ENCODE data around the gene CNTN3. TPM values are rescaled to one million over a fixed set of nuclear protein-coding genes. Genes with fewer than 3 reads are reported as not detected.

Gene CNTN3
- total RNA-seq, 1 donor from 2014 or later = 2.2 TPM

DNA sequence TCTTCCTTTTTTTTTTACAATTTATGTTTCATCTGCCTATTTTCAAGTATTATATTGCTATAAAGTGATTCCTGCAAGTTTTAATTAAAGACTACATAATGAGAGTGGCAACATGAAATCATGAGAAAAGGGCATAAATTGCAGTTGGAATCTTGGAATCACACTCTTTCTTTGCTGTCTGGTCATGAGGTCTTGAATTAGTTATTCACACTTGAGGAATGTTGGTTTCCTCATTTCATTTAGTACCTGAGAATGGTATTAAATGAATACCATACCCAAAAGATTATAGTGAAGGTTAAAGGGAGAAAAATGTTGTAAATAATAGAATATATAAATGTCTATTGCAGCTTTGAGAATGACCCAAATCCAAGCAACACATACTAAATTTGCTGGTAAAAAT, 25.8 kb upstream of the CNTN3 start:
- TF ChIP-seq, protein P1, sequence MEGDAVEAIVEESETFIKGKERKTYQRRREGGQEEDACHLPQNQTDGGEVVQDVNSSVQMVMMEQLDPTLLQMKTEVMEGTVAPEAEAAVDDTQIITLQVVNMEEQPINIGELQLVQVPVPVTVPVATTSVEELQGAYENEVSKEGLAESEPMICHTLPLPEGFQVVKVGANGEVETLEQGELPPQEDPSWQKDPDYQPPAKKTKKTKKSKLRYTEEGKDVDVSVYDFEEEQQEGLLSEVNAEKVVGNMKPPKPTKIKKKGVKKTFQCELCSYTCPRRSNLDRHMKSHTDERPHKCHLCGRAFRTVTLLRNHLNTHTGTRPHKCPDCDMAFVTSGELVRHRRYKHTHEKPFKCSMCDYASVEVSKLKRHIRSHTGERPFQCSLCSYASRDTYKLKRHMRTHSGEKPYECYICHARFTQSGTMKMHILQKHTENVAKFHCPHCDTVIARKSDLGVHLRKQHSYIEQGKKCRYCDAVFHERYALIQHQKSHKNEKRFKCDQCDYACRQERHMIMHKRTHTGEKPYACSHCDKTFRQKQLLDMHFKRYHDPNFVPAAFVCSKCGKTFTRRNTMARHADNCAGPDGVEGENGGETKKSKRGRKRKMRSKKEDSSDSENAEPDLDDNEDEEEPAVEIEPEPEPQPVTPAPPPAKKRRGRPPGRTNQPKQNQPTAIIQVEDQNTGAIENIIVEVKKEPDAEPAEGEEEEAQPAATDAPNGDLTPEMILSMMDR (IDR thresholded peaks at IDR 0.05; ENCODE audit: partially characterized antibody, unreplicated experiment) = no peak
- Mint-ChIP-seq H3K4me3 (ENCODE audit: unreplicated experiment) (no peak overlapping the region), H3K27me3 (ENCODE audit: unreplicated experiment) (peaks cover 4% of the 10 kb centered on the region), H3K27ac (ENCODE audit: unreplicated experiment) (no peak overlapping the region), H3K4me1 (ENCODE audit: low read depth, unreplicated experiment) (peaks cover 17% of the 10 kb centered on the region), H3K36me3 (ENCODE audit: unreplicated experiment) (no peaks in the 10 kb centered on the region), H3K9me3 (ENCODE audit: unreplicated experiment) (peaks cover 1% of the 10 kb centered on the region)
- no peak for DNase-seq

DNA sequence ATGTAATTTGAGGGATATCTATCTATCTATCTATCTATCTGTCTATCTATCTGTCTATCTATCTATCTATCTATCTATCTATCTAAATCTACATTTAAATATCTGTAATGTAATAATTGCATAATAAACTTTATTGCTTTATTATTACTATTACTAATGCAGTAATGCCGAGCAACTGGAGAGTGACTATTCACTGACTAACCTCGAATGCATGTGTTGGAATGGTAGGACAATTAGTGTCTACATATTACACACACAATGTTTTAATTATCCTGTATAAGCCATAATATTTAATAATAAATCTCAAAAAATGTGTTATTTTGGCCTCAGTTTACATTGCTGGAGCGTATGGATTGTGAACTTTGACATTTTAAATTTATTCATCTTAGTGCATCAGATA, 25.2 kb upstream of the CNTN3 start:
- Mint-ChIP-seq H3K9me3 (ENCODE audit: unreplicated experiment) (peaks cover 1% of the 10 kb centered on the region), H3K4me3 (ENCODE audit: unreplicated experiment) (no peak overlapping the region), H3K36me3 (ENCODE audit: unreplicated experiment) (no peaks in the 10 kb centered on the region), H3K4me1 (ENCODE audit: low read depth, unreplicated experiment) (peaks cover 16% of the 10 kb centered on the region), H3K27ac (ENCODE audit: unreplicated experiment) (no peak overlapping the region), H3K27me3 (ENCODE audit: unreplicated experiment) (peaks cover 4% of the 10 kb centered on the region)
- DNase-seq = no peak
- TF ChIP-seq, protein P1 (IDR thresholded peaks at IDR 0.05; ENCODE audit: partially characterized antibody, unreplicated experiment) = no peak

DNA sequence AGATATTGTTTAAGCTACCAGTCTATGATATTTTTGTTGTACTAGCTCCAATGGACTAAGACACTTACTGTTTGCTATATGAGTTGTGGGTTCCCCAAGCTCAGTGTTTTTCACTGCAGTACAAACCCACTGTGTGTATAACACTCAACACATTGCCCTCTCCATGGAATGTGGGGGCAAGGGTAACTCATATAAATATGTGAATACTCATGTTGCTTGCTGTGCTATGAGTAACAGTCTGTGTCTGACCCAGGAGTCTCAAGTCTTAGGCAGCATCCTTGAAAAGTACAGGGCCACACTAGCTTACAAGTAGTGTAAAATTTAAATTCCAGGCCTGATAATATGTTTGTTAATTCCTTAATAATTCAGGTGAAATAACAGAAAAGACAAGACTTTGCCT, 22.5 kb upstream of the CNTN3 start:
- H3K27ac Mint-ChIP-seq (ENCODE audit: unreplicated experiment) = no peak overlapping the region
- peaks cover 1% of the 10 kb centered on the region for H3K9me3 Mint-ChIP-seq (ENCODE audit: unreplicated experiment)
- no peak for DNase-seq
- H3K27me3 Mint-ChIP-seq (ENCODE audit: unreplicated experiment) = peaks cover 1% of the 10 kb centered on the region
- no peaks in the 10 kb centered on the region for H3K36me3 Mint-ChIP-seq (ENCODE audit: unreplicated experiment)
- no peaks in the 10 kb centered on the region for H3K4me1 Mint-ChIP-seq (ENCODE audit: low read depth, unreplicated experiment)
- no peak overlapping the region for H3K4me3 Mint-ChIP-seq (ENCODE audit: unreplicated experiment)
- TF ChIP-seq, protein P1 (IDR thresholded peaks at IDR 0.05; ENCODE audit: partially characterized antibody, unreplicated experiment) = no peak

DNA sequence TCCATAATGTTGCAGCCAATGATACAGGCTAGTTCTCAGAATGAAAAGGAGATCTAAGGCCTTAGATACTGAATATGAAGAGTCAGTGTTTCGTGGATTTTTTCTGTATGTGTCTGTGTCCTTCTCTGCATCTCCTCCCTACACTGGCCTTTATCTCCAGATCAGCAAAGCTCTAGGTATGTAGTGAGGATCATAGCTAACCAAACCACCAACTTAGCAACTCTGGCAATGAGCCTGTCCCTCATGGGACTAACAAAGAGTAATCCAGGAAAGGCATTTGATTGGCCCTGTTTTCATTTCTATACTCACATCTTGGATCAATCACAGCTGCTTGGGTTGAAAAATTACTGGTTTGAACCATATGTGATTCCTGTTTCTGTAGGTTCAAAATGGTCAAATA, 18.6 kb upstream of the CNTN3 start:
- Mint-ChIP-seq H3K27me3 (ENCODE audit: unreplicated experiment) (peaks cover 1% of the 10 kb centered on the region), H3K9me3 (ENCODE audit: unreplicated experiment) (peaks cover 1% of the 10 kb centered on the region), H3K4me3 (ENCODE audit: unreplicated experiment) (no peak overlapping the region), H3K4me1 (ENCODE audit: low read depth, unreplicated experiment) (no peaks in the 10 kb centered on the region), H3K36me3 (ENCODE audit: unreplicated experiment) (no peaks in the 10 kb centered on the region), H3K27ac (ENCODE audit: unreplicated experiment) (no peak overlapping the region)
- no peak for DNase-seq
- TF ChIP-seq, protein P1 (IDR thresholded peaks at IDR 0.05; ENCODE audit: partially characterized antibody, unreplicated experiment) = no peak

DNA sequence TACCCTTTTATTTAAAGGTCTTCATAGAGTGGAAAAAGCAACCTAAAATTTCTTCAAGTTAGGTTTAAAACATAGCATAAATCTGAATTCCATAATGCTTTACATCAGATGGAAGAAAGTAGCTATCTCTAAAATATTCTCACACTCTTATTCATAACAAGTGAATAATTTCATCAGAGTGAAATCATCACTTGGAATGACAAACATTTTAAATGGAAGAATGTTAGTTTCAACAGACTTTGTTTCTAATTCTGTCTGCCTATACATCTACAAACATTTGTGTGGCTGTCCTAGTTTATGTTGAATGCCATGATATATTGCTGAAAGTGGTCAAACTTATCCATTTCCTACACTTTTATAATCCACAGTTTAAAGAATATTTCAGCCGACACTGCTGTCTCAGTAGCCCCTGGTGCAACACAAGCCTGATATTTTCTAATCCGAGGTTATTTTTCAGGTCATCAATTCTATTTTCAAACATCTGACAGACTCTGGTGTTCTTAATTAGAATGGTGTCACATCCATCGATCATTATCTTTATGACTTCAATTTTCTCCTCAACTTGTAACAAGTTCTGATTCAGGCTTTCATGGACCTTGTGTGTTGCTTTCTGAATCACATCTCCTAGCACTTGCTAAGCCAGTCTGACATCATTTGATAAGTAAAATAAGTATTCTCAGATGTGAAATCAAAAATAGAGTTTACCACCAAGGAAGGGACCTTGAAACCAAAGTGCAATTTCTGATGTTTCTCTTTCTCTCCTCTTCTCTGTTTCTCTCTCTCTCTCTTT, 17.1 kb upstream of the CNTN3 start:
- Mint-ChIP-seq H3K27ac (ENCODE audit: unreplicated experiment) (no peak overlapping the region), H3K9me3 (ENCODE audit: unreplicated experiment) (peaks cover 1% of the 10 kb centered on the region), H3K36me3 (ENCODE audit: unreplicated experiment) (no peaks in the 10 kb centered on the region), H3K4me3 (ENCODE audit: unreplicated experiment) (no peak overlapping the region), H3K4me1 (ENCODE audit: low read depth, unreplicated experiment) (no peaks in the 10 kb centered on the region), H3K27me3 (ENCODE audit: unreplicated experiment) (peaks cover 1% of the 10 kb centered on the region)
- TF ChIP-seq, protein P1 (IDR thresholded peaks at IDR 0.05; ENCODE audit: partially characterized antibody, unreplicated experiment) = no peak
- no peak for DNase-seq

Measured in glutamatergic neuron (in vitro differentiated cells).